CD4-positive, alpha-beta T cell treated with Interleukin-10 for 1 hour (primary cell): ENCODE measurements around the gene CHRNA7.

Experiments used
- DNase-seq: peaks from one replicate; pipeline ENCODE4 v3.0.0-alpha.2; 2020

Gene CHRNA7

DNA sequence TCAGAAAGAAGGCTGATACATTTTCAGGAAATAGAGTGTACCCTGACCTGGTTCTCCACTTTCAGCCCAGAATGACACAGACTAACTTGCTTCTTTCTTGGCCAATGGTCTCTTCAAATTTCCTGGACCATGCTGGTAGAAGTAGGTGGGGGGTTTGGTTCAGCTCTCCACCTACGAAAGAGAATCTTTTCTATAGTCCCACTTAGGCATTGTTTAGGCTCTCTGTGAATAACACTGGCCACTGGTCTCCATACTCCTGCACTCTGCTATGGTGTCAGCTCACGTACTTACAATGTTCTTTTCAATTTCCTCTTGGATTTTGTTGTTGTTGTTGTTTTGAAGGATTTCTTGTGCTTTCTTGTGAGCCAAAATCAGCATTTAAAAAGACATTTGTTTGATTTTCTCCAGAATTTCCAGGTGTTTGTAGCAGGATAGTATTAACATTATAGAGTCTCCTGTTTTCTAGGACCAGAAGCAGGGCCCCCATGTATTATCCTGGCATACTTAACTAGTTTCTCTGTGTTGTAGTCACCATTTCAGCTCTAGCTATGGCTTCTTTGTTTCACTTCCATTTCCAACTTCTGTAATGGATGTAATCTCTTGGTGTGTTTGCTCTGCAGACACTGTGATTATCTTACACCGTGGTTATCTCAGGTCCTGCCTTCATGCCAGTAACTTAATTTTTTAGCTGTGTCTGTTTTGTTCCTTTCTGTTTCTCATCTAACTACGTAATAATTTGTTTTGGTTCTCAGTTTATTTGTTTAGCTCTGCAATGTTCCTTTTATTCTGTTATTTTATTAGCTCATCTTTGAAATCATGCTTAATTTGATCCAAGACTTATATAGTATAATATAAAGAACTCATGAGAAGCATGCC, 61.4 kb downstream of the CHRNA7 start:
- no peak for DNase-seq

DNA sequence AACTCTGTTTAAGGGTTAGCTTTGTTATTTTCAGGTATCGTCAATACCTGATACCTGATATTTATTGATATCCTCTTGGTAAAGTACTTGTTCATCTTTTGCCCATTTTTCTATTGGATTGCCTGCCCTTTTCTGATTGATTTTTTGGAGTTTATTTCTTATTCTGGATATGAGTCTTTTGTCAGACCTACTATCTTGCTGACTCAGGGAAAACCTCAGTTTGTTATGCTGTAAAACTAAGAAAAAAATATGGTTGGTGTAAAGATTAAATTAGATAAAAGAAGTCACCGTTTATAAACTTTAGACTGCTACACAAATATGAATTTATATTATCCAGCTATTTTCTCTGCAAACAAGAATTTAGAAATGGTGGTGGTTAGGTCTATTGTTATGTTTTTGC, 65.9 kb downstream of the CHRNA7 start:
- DNase-seq = no peak

DNA sequence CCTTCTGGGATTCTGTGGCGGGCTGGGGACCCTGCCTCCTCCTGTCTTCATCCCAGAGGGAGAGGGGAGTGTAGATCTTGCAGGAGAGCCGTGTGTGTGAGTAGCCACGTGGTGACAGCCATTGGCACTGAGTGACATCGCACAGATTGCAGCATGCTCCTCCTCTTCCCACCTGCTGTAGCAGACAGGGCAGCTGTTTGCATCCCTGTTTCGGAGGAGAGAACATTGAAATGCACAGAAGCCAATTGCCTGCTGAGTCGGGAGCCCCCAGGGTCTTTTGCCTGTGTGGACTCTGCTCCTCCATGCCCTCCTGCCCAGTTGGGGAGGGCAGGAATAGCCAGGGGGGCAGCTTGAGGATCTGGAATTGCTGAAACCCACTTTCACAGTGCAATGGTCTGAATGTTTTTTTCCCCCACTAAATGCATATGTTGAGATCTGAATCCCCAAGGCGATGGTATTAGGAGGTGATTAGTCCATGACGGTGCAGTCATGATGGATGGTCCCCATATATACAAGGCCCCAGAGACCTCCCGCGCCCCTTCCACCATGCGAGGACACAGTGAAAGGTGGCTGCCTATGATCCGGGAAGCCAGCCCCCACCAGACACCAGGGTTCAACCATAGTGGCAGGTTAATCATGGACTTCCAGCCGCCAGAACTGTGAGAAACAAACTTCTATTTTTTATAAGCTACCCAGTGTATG, 66.8 kb downstream of the CHRNA7 start:
- no peak for DNase-seq

- DNase-seq = no peak
Observed at GRCh38 chr15:32098033-32098432, 67.7 kb downstream of the CHRNA7 start.

- no peak for DNase-seq
Observed at GRCh38 chr15:32099097-32099785, 68.9 kb downstream of the CHRNA7 start.

- no peak for DNase-seq
Observed at GRCh38 chr15:32099956-32100684, 69.8 kb downstream of the CHRNA7 start.

DNA sequence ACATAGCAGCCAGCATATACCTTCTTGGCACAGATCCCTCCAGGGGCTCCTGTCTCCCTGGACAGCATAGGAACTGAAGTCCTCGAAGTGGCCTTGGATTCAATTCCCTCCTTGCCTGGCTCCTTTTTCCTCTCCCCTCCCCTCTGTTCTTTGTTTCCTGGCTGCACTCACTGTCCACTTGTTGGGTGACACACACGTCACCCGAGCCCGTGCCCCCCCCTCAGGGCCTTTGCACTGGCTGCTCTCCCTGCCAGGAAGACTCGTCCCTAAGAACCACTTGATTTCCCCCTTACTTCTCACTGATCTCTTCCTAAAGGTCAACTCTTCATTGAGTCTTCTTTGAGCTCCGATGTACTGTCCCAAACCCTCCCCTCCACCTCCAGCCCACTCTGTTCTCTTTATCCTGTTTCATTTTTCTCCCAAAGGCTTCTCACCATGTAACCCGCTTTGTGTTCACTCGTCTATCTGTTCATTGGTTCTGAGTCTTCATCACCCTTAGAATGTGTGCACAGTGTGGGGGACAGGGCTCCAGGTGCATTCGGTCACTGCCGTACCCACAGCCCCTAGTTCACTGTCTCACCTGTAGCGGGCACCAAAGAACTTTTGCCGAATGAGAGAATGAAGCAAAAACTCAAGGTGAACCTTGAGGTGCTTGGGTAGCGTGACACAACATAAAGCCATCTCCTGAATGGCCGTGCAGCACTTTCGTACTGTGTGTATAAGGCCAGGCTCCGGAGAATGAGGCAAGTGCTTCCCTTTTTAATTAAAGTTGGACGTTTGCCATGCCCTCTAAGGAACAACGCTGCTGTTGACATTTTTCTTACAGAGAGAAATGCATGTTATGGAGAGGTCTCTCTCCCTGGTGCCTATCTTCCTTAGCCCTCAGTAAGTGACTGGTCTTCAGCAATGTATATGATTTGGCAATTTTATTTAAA, 74.0 kb downstream of the CHRNA7 start:
- DNase-seq = no peak

DNA sequence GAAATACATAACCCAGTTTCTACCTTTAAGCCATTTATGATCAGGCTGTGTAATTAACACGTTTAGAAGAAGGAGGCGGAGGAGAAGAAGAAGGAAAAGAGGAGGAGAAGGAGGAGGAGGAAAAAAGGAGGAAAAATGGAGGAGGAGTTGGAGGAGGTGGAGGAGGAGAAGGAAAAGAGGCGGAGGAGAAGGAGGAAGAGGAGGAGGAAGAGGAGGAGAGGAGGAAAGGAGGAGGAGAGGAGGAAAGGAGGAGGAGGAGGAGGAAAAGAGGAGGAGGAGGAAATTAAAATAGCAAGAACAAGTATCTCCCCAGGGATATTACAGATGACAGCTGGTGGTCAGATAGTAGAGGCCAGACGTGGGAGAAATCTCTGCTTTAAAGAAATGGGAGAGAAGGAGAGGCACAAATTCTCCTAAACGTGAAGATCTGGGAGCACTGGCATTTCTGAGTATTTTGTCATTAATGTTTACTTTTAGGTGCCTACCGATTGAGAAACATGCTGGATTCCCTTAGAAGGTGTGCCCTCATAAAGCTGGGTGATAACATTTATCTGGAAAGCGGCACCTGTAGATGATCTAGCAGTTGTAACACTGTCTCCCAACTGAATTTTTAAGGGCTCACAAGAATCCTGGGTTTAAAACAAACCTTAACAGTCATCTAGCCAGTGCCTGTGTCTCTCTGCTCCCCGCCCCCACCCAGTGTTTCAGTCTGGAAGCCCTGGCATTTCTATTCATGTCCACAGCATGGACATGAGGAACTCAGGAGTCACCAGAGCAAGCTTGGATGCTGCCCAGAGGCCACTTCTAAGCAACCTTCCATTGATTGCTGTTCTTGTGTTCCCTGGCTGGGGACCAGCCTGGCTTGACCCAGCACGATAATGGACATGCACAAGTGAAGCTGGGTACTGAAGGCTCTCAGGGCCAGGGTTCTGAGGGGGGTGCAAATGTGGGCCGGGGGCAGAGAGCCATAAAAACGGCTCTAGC, 75.2 kb downstream of the CHRNA7 start:
- no peak for DNase-seq

- DNase-seq = peak; percentile 2
Observed at GRCh38 chr15:32106401-32107381, 76.4 kb downstream of the CHRNA7 start.

GRCh38 chr15:32107477-32108080, 77.3 kb downstream of the CHRNA7 start:
- no peak for DNase-seq

DNA sequence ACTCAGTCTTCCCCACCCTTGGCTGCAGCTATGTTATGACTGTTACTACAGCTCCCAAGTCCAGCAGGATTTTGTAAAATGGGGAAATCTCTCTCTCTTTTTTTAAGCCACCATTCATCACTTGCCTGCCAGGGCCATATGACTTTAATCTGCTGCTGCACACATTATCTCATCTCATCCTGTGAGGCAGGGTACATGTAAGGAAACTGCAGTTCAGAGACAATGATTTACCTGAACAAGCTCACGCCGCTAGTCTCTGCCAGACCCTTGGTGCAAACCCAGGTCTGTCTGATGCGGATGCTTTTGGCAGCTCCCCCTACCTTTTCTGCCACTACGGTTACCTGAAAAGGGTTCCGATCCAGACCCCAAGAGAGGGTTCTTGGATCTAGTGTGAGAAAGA, 78.3 kb downstream of the CHRNA7 start:
- DNase-seq = no peak

GRCh38 chr15:32112101-32112500, 81.8 kb downstream of the CHRNA7 start:
- DNase-seq = no peak

- DNase-seq = no peak
Observed at GRCh38 chr15:32113224-32113623, 82.9 kb downstream of the CHRNA7 start.

GRCh38 chr15:32117122-32117521, 86.8 kb downstream of the CHRNA7 start:
- no peak for DNase-seq

DNA sequence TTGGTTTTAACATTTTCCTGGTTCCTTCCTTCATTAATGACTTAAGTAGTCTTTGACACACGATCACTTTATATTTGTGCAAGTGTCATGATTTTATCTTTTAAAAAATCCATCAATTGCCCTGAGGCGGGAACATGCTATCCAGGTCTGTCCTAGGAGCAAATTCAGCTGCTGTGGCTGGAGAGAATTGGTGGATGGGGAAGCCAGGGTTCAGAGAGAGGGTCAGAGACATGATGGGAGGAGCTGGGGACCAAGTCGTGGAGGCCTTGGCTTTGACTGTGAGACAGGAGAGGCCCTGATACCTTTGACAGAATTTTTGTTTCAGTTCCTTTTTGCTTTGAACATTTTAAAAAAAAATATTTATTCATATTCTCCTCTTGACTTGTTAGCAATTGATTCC, 89.0 kb downstream of the CHRNA7 start:
- DNase-seq = no peak

GRCh38 chr15:32119694-32120330, 89.5 kb downstream of the CHRNA7 start:
- DNase-seq = no peak

GRCh38 chr15:32120577-32121383, 90.5 kb downstream of the CHRNA7 start:
- DNase-seq = no peak

DNA sequence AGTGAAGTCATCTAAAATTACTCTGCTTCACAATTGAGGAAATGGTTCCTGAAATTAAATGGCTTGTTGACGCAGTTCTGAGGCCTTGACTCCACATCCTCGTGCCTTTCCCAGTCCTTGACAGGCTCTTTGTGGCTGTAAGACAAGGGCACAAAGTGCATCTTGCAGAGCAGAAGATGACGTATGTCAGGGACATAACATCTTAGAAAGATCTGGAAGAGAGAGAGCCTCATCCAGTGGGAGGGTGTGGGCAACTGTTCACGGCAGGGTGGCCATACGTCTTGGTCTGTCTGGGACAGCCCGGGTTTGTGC, 91.0 kb downstream of the CHRNA7 start:
- no peak for DNase-seq
